Thyroid gland (tissue), 4 donors: Measurements from ENCODE around the gene RPP30.

ENCODE experiments used
- POLR2A ChIP-seq, 2 donors: fragments of 450-650 bp; IDR thresholded peaks; one replicate each; pipeline ENCODE4 v1.6.1; 2017; ENCODE audit warnings: antibody characterized with exemption in 2 of 2, mild to moderate bottlenecking in 2 of 2, moderate library complexity in 1 of 2
- TF ChIP-seq, protein P1 (sequence below), 6 experiments: fragments of 200-600 bp in 3 of 6; fragments of 450-650 bp in 3 of 6; sonication (generic) in 3 of 6; IDR thresholded peaks; one replicate each; pipeline ENCODE4 v1.5.1; 2016 to 2019; ENCODE audit warnings: antibody characterized with exemption in 6 of 6, mild to moderate bottlenecking in 2 of 6, inconsistent platforms in 1 of 6, moderate library complexity in 1 of 6

DNA sequence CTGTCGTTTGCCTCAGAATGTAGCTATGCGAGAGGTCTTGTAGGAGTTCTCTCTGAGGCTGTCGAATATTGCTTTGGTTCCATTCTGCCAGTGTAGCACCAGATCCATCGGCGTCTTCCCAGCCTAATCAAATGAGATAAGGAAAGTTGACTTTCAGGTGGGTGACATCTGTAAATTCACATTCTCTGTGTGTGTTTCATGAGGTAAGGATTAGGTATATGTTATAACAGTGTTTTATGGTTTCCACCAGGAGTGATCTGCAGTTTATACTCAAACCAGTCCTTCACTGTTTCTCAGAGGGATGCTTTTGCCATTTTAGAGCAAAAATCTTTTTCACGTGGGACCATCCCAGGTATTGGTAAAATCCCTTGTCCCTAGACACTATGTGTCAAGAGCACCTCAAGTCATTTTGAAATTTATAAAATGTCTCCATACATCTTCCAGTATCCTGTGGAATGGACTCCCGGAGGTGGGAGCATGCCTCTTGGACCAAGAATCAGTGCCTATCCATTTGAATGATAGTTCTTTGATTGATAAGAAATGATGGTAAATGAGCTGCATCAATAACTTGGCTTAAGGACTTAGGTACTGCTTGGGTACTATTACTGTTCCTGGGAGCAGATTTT, 41.2 kb downstream of the RPP30 start:
- no peak for TF ChIP-seq POLR2A (IDR thresholded peaks at IDR 0.05)
- TF ChIP-seq, protein P1, sequence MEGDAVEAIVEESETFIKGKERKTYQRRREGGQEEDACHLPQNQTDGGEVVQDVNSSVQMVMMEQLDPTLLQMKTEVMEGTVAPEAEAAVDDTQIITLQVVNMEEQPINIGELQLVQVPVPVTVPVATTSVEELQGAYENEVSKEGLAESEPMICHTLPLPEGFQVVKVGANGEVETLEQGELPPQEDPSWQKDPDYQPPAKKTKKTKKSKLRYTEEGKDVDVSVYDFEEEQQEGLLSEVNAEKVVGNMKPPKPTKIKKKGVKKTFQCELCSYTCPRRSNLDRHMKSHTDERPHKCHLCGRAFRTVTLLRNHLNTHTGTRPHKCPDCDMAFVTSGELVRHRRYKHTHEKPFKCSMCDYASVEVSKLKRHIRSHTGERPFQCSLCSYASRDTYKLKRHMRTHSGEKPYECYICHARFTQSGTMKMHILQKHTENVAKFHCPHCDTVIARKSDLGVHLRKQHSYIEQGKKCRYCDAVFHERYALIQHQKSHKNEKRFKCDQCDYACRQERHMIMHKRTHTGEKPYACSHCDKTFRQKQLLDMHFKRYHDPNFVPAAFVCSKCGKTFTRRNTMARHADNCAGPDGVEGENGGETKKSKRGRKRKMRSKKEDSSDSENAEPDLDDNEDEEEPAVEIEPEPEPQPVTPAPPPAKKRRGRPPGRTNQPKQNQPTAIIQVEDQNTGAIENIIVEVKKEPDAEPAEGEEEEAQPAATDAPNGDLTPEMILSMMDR (IDR thresholded peaks at IDR 0.05) = no peak
